Measurements from ENCODE around the gene NOM1.
"Not testable (repeated sequence)": the region's sequence is repeated elsewhere in the genome, so short reads cannot be mapped to it uniquely, and the experiment has no call there.

NOM1 gene

GRCh38 chr7:156944876-156945275 is 4.6 kb upstream of the NOM1 start:
- DNase-seq (ENCODE audit: extremely low read depth, insufficient read length): no peak
- H3K36me3 ChIP-seq (ENCODE audit: control insufficient read depth, insufficient read depth, low read length): no peaks in the 10 kb centered on the region
- H3K27me3 ChIP-seq (replicated peaks; ENCODE audit: control insufficient read depth, insufficient read depth, low read length): peaks cover 5% of the 10 kb centered on the region
- TF ChIP-seq, protein P1, sequence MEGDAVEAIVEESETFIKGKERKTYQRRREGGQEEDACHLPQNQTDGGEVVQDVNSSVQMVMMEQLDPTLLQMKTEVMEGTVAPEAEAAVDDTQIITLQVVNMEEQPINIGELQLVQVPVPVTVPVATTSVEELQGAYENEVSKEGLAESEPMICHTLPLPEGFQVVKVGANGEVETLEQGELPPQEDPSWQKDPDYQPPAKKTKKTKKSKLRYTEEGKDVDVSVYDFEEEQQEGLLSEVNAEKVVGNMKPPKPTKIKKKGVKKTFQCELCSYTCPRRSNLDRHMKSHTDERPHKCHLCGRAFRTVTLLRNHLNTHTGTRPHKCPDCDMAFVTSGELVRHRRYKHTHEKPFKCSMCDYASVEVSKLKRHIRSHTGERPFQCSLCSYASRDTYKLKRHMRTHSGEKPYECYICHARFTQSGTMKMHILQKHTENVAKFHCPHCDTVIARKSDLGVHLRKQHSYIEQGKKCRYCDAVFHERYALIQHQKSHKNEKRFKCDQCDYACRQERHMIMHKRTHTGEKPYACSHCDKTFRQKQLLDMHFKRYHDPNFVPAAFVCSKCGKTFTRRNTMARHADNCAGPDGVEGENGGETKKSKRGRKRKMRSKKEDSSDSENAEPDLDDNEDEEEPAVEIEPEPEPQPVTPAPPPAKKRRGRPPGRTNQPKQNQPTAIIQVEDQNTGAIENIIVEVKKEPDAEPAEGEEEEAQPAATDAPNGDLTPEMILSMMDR (IDR thresholded peaks at IDR 0.05; ENCODE audit: insufficient read depth, low read length, poor library complexity, severe bottlenecking): no peak
- H3K4me3 ChIP-seq (replicated peaks; ENCODE audit: low read depth, low read length): no peak overlapping the region

GRCh38 chr7:156947120-156947843 is 2.2 kb upstream of the NOM1 start:
- TF ChIP-seq, protein P1 (IDR thresholded peaks at IDR 0.05; ENCODE audit: insufficient read depth, low read length, poor library complexity, severe bottlenecking): no peak
- Histone ChIP-seq H3K36me3 (ENCODE audit: control insufficient read depth, insufficient read depth, low read length) (no peaks in the 10 kb centered on the region), H3K27me3 (replicated peaks; ENCODE audit: control insufficient read depth, insufficient read depth, low read length) (peaks cover 5% of the 10 kb centered on the region), H3K4me3 (replicated peaks; ENCODE audit: low read depth, low read length) (no peak overlapping the region)
- DNase-seq (ENCODE audit: extremely low read depth, insufficient read length): no peak

- DNase-seq (ENCODE audit: extremely low read depth, insufficient read length): no peak
- H3K36me3 ChIP-seq (ENCODE audit: control insufficient read depth, insufficient read depth, low read length): peaks cover 5% of the 10 kb centered on the region
- peak overlapping the region; percentile 97 for H3K4me3 ChIP-seq (replicated peaks; ENCODE audit: low read depth, low read length)
- TF ChIP-seq, protein P1 (IDR thresholded peaks at IDR 0.05; ENCODE audit: insufficient read depth, low read length, poor library complexity, severe bottlenecking): no peak
- peaks cover 5% of the 10 kb centered on the region for H3K27me3 ChIP-seq (replicated peaks; ENCODE audit: control insufficient read depth, insufficient read depth, low read length)
These were observed 1.2 kb upstream of the NOM1 start for GRCh38 chr7:156948361-156948760.

- no peak for DNase-seq (ENCODE audit: extremely low read depth, insufficient read length)
- no peaks in the 10 kb centered on the region for H3K27me3 ChIP-seq (replicated peaks; ENCODE audit: control insufficient read depth, insufficient read depth, low read length)
- H3K36me3 ChIP-seq (ENCODE audit: control insufficient read depth, insufficient read depth, low read length): peaks cover 17% of the 10 kb centered on the region
- TF ChIP-seq, protein P1 (IDR thresholded peaks at IDR 0.05; ENCODE audit: insufficient read depth, low read length, poor library complexity, severe bottlenecking): no peak
- peak overlapping the region; percentile 97 for H3K4me3 ChIP-seq (replicated peaks; ENCODE audit: low read depth, low read length)
These were observed 908 bp downstream of the NOM1 start for GRCh38 chr7:156950381-156950858.

GRCh38 chr7:156953215-156953614 is 3.7 kb downstream of the NOM1 start:
- not testable (repeated sequence) for DNase-seq (ENCODE audit: extremely low read depth, insufficient read length); H3K4me3 ChIP-seq (replicated peaks; ENCODE audit: low read depth, low read length); H3K27me3 ChIP-seq (replicated peaks; ENCODE audit: control insufficient read depth, insufficient read depth, low read length)
- H3K36me3 ChIP-seq (ENCODE audit: control insufficient read depth, insufficient read depth, low read length): peaks cover 23% of the 10 kb centered on the region

DNA sequence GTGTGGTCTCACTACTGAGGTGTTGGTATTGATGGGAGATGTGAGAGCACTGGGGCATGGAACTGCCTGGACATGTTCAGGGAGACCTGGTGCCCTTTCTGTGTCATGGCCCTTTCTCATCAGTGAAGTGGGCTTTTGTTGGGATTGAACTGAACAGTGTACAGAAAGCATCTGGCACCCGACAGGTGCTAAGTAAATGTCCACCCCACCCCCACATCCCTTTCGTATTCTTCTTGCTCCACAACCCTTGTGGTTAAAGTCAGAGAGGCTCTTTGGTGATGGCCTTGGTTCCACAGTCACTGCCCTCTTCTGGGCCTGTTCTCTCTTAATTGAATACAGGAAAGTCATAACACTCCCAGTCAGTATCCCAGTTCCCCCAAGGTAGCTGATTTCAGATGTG is 5.4 kb downstream of the NOM1 start:
- DNase-seq (ENCODE audit: extremely low read depth, insufficient read length): no peak
- Histone ChIP-seq H3K27me3 (replicated peaks; ENCODE audit: control insufficient read depth, insufficient read depth, low read length) (no peaks in the 10 kb centered on the region), H3K36me3 (ENCODE audit: control insufficient read depth, insufficient read depth, low read length) (peaks cover 33% of the 10 kb centered on the region), H3K4me3 (replicated peaks; ENCODE audit: low read depth, low read length) (no peak overlapping the region)
- TF ChIP-seq, protein P1 (IDR thresholded peaks at IDR 0.05; ENCODE audit: insufficient read depth, low read length, poor library complexity, severe bottlenecking): no peak
